GM21529 (cell line): Measurements from ENCODE around the gene SERPINB3.
"Not testable (repeated sequence)": the region's sequence is repeated elsewhere in the genome, so short reads cannot be mapped to it uniquely, and the experiment has no call there.

Experiments
- ATAC-seq: cut with Tn5 transposase; IDR thresholded peaks from one replicate; pipeline ENCODE4 v1.9.1; 2021; ENCODE audit not compliant: unreplicated experiment

SERPINB3 gene

GRCh38 chr18:63661750-63662149, at the start of gene SERPINB3:
Gene SERPINB3 (minus strand): TSS chr18:63661893. CDS start chr18:63661216, 677 bp downstream.
- not testable (repeated sequence) for ATAC-seq

DNA sequence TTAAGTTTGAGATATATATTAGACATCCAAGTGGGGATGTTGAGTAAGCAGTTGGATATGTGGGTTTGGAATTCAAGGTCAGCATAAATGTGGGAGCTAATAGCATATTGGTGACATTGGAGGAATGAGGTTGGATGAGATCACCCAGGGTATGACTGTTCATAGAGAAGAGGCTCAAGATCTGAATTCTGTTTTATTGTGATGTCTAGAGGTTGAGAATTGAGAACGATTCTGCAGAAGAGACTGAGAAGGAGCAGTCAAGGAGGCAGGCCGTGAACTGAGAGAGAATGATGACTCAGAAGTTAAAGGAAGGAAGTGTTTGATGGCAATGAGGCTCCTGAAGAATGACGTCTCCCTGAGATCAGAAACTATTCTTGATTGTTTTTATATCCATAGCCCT, 47.0 kb upstream of the SERPINB3 start:
- ATAC-seq, result no peak

DNA sequence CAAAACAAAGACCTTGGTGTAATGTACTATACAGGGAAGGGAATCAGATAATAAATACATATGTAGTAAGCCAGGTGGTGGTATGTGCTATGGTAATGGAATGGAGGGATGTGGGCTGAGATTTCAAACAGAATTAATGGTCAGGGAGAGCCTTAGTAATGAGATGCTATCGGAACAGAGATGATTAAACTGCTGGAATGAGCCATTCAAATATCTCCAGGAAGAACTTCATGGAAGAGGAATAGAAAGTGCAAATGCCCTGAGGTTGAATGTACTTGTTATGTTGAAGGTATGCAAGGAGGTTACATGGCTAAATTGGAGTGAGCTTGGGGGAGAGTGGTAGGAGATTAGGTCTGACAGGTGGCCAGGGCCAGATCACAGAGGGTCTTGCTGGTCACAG, 46.1 kb upstream of the SERPINB3 start:
- ATAC-seq, result no peak

DNA sequence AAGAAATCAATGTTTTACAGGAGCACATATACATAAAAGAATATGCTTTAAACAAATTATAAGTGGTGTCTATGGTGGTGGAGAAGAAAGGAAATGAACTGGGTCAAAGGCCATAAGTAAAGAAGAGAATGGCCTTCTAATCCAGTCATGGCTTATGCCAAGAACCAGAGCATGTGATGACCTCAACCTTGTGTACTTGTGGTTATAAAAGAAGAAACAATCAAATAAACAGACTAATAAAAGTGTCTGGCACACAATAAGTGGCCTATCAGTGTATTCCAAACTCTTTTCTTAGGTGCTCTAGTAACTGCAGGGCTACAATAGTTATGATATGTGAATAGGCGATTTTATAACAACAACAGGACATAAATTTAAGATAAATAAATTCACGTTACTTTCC, 43.7 kb upstream of the SERPINB3 start:
- ATAC-seq, result no peak

- no peak for ATAC-seq
These were observed 41.0 kb upstream of the SERPINB3 start, which contains the start of gene SERPINB11 for GRCh38 chr18:63702660-63703059. Gene SERPINB11 (plus strand): TSS chr18:63702960. CDS start chr18:63710194, 7,234 bp downstream.

GRCh38 chr18:63701952-63702351, 40.3 kb upstream of the SERPINB3 start:
- no peak for ATAC-seq

DNA sequence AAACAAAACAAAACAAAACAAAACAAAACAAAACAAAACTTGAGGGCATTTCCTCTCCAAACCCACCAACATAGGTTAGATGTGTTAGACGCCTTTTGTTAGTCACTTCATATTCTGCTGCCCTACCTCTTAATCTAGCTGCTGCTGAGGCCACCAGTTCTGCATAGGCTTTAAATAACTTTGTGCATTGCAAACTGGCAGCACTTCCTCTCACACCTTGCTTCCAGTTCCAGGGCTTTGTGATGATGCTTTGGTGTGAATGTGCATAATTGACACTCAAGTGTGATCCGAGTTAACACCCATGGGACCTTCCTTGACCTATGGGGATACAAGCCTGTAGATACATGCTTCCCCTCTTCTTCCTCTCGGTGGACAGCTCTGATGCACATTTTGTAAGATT, 38.8 kb upstream of the SERPINB3 start:
- no peak for ATAC-seq

DNA sequence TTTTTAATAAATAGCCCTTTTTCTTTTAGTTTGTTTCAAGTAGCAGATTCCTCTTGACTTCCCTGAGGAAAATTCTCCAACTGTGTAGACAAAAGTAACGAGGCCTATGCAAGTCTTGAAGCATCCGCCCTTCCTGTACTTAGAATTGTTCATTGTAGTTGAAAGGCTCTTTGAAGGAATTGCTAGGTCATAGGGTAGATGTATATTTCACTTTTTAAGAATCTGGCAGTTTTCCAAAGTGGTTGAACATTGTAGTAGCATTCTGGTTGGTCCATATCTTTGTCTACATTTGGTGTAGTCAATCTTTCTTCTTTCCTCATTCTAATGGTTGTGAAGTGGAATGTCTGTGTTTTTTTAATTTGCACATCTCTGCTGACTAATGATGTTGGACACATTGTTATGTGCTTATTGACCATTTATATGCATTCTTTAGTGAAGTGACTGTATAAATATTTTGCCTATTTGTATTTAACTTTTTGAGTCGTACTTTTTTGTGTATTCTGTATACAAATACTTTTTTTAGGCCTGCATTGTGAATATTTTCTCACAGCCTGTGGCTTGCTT, 35.5 kb upstream of the SERPINB3 start:
- no peak for ATAC-seq

GRCh38 chr18:63689064-63689463, 27.4 kb upstream of the SERPINB3 start:
- ATAC-seq, result no peak

DNA sequence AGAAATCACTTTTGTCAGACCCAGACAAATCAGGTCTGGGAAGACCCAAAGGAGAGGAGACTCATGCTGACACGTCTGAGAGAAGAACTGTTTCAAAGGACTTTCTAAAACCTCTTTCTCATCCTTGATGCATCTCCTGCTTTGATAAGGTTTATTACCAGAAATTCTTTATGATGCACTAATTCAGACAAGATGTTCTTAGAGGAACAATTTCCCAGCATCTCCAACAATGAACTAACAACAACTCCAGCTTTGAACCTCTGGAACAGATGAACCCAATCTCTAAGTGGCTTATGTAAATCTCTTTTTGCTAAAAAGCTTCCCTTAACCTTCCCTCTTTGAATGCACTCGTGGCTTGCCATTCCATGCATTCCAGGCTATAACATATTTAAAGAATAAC, 25.2 kb upstream of the SERPINB3 start:
- no peak for ATAC-seq

DNA sequence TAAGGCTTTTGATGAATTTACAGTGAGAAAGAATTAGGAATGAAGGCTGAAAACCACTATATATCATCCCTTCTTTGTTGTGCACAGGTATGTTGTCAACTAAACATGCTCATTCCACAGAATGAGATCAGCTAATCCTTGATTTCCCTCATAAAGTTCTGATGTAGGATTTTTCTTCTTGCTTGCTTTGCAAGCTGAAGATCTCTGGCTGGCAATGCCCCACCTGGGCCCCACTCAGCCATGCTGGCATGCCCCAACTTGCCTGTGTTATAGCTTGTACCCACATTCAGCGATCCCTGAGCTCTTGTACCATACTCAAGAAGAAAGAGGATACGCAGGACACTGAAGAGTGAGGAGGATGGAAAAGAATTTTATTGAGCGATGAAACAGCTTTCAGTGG, 23.0 kb upstream of the SERPINB3 start:
- no peak for ATAC-seq

DNA sequence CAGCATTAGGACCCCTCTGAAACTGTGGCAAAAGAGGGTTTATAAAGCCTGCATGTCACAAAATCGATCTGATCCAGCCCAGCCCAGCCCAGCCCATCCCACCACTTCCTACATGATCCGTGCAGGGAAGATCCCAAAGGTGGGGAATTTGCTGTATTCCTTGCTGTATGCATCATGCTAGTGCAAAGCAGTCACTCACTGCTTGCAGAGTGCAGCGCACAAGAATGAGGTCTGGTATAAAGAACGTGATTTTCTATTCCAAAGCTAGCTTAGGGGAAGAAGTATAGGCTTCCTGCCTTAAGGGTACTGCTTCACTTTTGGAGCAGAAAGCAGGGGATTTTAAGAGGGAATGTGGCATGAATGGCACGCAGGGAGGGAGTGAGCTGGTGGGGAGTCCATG, 22.2 kb upstream of the SERPINB3 start:
- no peak for ATAC-seq

GRCh38 chr18:63683152-63683551, 21.5 kb upstream of the SERPINB3 start:
- ATAC-seq, result no peak

DNA sequence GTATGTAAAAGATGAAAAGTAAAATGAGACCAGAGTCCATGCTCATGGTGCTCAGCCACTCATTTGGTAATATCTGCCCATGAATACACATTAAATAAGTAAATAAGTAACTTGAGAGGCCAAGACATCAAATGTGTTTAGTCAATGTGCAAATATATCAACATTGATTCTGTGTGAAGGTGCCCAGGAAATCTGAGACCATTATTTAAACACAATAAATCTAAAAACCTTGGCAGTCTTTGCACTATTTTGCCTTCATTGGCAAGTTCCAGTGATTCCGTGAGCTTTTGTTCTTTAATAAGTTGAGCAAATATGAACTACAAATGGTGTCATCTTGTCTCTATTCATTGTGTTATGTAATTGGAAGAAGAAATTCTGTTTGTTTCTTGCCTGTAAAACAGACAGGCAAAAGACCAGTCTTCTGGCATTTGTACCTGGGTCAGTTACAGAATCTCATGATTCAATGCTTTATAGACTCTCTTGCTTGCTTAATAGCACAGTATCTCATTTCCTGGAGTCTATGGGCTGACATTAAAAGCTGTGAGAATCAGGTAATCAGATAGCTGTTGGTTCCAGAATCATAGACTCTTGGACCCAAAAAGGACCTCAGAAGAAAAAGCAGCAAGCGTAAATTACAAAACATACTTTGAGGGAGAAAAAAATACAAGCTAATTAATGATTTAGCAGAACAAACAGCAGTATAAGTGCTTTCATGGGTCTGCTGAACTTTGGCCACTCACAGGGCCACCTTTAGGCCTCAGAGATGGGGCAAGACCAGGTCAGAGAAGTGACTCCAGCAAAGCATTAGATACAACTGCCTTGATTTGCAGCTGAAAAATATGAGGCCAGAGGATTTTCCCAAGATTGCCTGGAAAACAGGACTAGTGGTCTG, 20.0 kb upstream of the SERPINB3 start:
- no peak for ATAC-seq

DNA sequence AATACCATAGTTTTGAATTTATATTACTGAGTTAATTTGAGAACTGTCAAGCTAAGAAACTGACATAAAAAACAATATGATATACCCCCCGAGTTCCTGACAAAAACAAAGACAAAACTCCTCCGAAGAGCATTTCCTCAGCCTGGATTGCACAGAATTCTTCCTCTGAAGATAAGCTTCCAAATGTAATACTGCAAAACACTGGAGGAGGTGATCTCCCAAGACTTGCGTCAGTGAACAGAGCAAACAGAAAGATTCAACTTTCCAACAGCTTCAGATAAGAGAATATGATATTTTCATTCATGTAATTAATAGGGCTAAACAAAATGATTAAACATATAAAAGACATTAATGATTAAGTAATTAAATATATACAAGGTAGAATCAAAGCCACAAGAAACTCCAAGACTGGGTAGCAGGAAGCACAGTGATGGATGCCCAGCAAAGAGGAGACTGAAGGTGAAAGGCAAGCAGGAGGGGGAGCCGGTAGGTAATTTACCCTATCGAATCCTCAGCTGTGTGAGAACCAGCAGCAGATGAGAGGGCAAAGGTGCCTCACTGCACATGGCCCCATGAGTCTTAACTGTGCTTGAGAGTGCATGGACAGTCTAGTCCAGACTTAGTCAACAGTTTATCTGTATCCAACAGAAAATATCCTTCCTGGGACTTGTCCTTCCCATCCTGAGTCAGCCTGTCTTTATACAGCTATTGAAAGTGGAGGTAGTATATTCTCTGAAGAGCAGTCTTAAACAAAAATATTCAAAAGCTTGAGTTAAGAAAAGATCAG, 18.3 kb upstream of the SERPINB3 start:
- ATAC-seq, result no peak

DNA sequence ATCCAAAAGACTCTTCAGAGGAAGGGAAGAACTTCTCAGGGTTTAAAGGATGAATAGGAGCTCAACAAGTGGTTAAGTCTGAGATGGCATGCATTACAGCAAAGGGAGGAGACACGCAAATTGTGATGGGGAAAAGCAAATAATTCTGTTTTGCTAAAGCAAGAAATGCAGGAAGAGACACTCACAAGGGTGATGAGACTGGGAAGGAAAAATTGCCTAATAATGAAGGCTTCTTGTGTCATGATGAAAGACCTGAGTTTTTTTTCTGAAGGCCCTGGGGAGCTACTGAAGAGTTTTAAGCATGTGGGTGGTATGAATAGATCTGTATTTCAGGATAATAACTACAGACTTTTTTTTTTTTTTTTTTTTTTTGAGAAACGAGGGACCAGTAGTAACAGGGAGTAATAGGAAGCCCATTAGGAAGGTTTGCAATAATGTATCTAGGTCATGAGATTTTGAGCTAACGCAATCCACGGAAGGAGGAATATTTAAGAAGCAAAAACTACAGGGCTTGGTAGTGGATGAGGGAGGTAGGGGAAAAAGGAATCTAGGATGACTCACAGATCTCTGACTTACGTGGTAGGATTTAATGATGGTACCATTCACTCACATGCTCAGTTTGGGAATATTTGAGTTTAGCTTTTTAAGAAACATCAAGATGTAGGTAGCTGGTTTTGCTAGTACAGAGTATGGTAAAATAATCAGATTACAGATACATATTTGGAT, 16.0 kb upstream of the SERPINB3 start:
- no peak for ATAC-seq

DNA sequence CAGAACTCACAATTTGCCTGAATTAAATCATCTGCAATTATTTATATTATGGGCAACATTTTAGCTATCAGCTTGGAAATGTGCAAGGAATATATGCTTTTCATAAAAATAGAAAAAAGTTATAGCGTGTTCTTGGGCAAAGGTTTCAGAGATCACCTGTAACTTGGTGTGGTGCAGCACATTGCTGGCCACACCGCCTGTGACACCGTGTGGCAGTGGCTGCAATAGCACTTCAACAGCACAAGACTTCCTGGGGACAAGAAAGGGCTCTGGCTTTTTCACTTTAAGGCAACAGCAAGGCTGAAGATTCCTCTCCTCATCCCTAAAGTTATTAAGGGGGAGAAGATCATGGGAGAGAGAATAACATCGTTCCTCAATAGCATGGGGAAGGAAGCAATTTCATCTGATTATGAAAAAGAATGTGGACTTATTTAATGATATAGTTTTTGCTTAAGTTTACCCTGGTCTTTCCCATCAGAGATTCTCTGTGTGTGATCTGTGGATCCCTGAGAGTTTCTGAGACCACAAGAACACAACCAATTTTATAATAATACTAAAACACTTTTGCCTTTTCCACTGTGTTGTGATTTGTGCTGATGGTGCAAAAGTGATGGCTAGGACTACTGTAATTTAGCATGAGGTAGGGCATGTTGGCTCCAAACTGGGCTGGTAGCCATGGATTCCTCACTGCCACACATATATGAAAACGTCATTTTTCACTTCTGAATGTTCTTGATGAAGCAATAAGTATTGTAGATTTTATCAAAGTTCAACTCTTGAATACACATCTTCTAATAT, 15.0 kb upstream of the SERPINB3 start:
- peak; percentile 79 for ATAC-seq

DNA sequence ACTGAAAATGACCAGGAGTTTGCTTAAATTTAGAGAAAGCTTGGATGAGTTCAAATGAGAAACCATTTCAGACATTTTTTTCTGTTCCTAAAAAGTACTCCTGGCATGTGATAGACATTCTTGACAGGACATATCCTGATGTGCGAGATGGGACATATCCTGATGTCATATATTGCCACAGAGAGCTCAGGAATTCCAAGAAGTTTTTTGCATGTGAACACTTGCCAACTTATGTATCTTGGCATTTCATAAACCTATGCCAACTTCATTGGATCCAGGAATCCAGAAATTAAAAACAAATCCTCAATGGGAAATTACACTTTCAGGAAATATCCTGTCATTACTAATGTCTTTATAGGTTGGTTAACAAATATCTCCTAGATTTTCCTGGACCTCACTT, 2.9 kb upstream of the SERPINB3 start:
- no peak for ATAC-seq

DNA sequence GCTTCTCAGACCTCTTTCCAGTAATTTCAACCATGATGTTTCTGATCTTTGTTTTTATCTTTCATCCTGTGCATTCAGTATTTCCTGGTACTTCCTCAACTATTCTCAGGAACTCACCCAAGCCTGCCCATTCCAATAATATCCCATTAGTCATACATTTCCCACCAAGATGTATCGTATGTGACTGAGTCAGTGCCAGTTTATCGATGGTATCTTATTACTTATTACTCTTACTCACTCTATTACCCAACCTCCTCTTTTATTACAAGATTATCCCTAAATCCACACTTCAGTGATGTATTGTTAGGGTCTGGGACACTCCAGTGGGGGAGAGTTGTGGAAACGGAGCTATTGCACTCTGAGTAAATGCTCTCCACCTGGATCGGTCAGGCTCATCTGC, 2.8 kb downstream of the SERPINB3 start:
- ATAC-seq, result not testable (repeated sequence)

GRCh38 chr18:63650271-63650670, 11.4 kb downstream of the SERPINB3 start:
- not testable (repeated sequence) for ATAC-seq
